Measurements from ENCODE around the gene ABLIM3. TPM values are rescaled to one million over a fixed set of nuclear protein-coding genes. Genes with fewer than 3 reads are reported as not detected.

Gene ABLIM3
- total RNA-seq, 1 donor from 2014 or later: not detected

- no peak for DNase-seq
- H3K27ac Mint-ChIP-seq: no peak overlapping the region
- H3K4me3 Mint-ChIP-seq: no peak overlapping the region
- peaks cover 1% of the 10 kb centered on the region for H3K4me1 Mint-ChIP-seq
- H3K36me3 Mint-ChIP-seq (ENCODE audit: low read depth): no peaks in the 10 kb centered on the region
- intact Hi-C loops (cut with micrococcal nuclease): no loop called here
- no peaks in the 10 kb centered on the region for H3K9me3 Mint-ChIP-seq
- H3K27me3 Mint-ChIP-seq: peaks cover 2% of the 10 kb centered on the region
Observed at GRCh38 chr5:149298842-149299404, 157.6 kb downstream of the ABLIM3 start.

DNA sequence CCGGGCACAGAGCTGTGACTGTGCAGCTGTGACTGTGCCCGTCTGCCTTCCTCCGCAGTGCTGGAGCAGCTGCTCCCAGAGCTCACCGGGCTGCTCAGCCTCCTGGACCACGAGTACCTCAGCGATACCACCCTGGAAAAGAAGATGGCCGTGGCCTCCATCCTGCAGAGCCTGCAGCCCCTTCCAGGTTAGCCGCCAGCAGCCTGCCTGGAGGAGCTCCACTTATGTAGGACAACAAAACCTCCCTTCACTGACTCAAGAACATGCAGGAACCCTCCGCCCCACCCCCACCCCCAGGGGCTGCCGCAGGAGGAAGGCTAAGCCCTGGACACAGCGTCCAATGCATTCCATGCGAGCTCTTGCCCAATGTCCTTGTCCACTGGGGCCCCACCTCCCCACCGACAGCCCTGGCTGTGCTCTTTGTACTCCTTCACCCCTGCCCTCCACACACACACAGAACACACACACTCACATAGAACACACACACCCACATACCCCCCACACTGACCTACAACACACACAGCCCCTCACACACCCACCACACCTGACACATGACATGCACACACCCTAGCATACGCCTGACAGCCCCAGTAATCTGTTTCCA, 158.3 kb downstream of the ABLIM3 start:
- no peak for DNase-seq
- Mint-ChIP-seq H3K36me3 (ENCODE audit: low read depth) (no peaks in the 10 kb centered on the region), H3K4me3 (no peak overlapping the region), H3K4me1 (peaks cover 1% of the 10 kb centered on the region), H3K27ac (no peak overlapping the region), H3K9me3 (no peaks in the 10 kb centered on the region), H3K27me3 (peaks cover 2% of the 10 kb centered on the region)
- intact Hi-C loops (cut with micrococcal nuclease): no loop called here

DNA sequence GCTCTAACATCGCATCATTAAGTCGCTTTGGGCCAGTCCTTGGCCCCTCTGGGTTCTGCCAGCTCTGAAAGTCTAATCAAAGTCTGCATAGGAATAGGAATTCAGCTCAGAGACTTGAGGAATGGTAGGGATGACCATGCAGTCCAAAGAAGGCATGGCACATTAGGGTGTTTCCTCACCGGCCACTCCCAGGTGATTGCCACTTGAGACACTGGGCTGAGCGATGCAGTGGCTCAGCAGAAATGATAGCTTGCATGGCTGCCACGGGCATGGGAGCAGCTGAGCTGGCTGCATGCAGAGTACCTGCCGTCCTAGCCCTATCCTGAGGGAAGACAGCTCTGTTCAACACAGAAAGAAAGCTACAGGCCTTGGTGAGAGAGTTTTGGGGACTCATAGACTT, 159.1 kb downstream of the ABLIM3 start:
- Mint-ChIP-seq H3K27ac (no peak overlapping the region), H3K4me3 (no peak overlapping the region), H3K9me3 (no peaks in the 10 kb centered on the region), H3K36me3 (ENCODE audit: low read depth) (no peaks in the 10 kb centered on the region), H3K4me1 (peaks cover 1% of the 10 kb centered on the region), H3K27me3 (no peaks in the 10 kb centered on the region)
- no peak for DNase-seq
- intact Hi-C loops (cut with micrococcal nuclease): no loop called here

DNA sequence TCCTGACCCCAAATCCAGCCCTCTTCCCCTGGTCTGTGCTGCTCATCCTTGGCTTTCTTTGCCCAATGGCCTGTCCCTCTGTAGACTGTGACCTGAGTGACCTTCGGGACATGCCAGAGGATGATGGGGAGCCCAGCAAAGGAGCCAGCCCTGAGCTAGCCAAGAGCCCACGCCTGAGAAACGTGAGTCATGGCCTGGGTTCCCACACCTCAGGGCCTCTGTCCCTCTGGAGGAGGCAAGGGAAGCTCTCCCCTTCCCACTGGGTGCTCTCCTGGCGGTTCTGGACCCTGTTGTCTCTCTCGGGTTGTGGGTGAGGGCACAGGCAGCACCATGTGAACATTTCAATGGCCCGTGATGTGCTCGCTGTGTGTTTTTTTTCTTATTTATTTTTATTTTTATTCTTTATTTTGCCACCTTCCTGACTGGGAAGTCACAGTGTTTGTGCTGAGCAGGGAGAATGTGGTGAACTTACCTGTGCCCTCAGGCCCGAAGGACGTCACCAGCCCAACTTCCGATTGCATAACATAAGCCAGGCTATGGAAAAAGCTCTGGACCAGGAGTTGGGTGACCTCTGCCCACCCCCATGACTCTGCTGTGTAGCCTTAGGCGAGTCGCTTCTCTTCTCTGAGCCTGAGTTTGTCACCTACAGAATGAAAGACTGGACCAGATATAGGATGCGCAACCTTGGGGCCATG, 159.9 kb downstream of the ABLIM3 start:
- Mint-ChIP-seq H3K9me3 (no peaks in the 10 kb centered on the region), H3K4me1 (peaks cover 1% of the 10 kb centered on the region), H3K27me3 (no peaks in the 10 kb centered on the region), H3K27ac (no peak overlapping the region), H3K36me3 (ENCODE audit: low read depth) (no peaks in the 10 kb centered on the region), H3K4me3 (no peak overlapping the region)
- intact Hi-C loops (cut with micrococcal nuclease): no loop called here
- no peak for DNase-seq

DNA sequence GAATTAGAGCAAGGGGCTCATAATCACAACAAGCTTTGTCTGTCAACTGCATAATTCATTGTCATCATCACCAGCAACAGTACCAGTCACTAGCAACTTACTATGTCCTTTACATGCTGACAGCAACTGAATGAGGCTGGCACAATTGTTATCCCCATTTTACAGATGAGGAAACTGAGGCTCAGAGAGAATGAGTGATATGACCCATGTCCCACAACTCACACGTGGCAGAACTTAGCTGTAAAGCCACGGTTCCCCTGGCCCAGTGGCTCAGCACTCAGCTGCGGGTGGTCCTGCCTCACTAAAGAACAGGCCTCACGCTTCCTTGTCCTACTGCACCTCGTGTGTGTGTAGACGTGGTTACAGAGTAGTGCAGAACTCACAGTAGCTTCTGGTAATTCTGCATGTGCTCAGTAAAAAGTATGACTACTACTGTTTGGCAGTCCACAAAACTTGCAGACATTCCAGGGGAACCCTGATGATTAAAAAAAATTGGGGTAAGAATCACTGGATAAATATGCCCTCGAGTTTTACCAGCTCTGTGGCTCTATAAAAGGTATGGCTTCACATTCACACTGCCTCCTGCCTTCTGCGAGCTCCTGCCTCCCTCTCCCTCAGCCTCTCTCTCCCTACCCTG, 160.6 kb downstream of the ABLIM3 start:
- peaks cover 1% of the 10 kb centered on the region for H3K4me1 Mint-ChIP-seq
- no peak overlapping the region for H3K4me3 Mint-ChIP-seq
- intact Hi-C loops (cut with micrococcal nuclease): no loop called here
- no peak overlapping the region for H3K27ac Mint-ChIP-seq
- DNase-seq: no peak
- no peaks in the 10 kb centered on the region for H3K36me3 Mint-ChIP-seq (ENCODE audit: low read depth)
- H3K9me3 Mint-ChIP-seq: no peaks in the 10 kb centered on the region
- no peaks in the 10 kb centered on the region for H3K27me3 Mint-ChIP-seq

DNA sequence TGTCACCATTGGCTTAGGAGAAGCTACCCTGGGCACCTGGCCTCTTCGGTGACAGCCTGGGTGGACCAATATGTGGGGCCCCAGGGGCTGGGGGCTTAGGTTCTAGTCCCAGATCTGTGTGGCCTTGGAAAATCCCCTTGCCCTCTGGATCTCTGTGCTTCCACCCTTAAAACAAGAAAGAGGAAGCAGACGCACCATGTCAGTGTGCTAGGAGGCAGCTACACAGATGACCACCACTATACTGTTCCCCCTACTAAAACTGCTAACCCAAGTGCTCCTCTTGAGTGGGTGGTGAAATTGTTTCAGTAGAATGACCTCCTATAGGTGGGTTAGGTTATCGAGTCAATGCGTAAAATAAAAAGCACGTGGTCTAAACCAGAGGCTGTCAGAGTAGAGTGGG, 161.3 kb downstream of the ABLIM3 start:
- H3K4me3 Mint-ChIP-seq: no peak overlapping the region
- no peaks in the 10 kb centered on the region for H3K9me3 Mint-ChIP-seq
- no peak for DNase-seq
- H3K36me3 Mint-ChIP-seq (ENCODE audit: low read depth): no peaks in the 10 kb centered on the region
- intact Hi-C loops (cut with micrococcal nuclease): no loop called here
- no peaks in the 10 kb centered on the region for H3K27me3 Mint-ChIP-seq
- H3K4me1 Mint-ChIP-seq: peaks cover 1% of the 10 kb centered on the region
- no peak overlapping the region for H3K27ac Mint-ChIP-seq

GRCh38 chr5:149303210-149303609, 161.9 kb downstream of the ABLIM3 start:
- H3K9me3 Mint-ChIP-seq: no peaks in the 10 kb centered on the region
- H3K27ac Mint-ChIP-seq: no peak overlapping the region
- no peaks in the 10 kb centered on the region for H3K27me3 Mint-ChIP-seq
- no peak overlapping the region for H3K4me3 Mint-ChIP-seq
- no peak for DNase-seq
- intact Hi-C loops (cut with micrococcal nuclease): no loop called here
- no peaks in the 10 kb centered on the region for H3K36me3 Mint-ChIP-seq (ENCODE audit: low read depth)
- peaks cover 1% of the 10 kb centered on the region for H3K4me1 Mint-ChIP-seq

- no peaks in the 10 kb centered on the region for H3K9me3 Mint-ChIP-seq
- no peak overlapping the region for H3K4me3 Mint-ChIP-seq
- H3K27ac Mint-ChIP-seq: no peak overlapping the region
- no peak for DNase-seq
- no peaks in the 10 kb centered on the region for H3K27me3 Mint-ChIP-seq
- intact Hi-C loops (cut with micrococcal nuclease): no loop called here
- H3K36me3 Mint-ChIP-seq (ENCODE audit: low read depth): no peaks in the 10 kb centered on the region
- no peaks in the 10 kb centered on the region for H3K4me1 Mint-ChIP-seq
Observed at GRCh38 chr5:149304195-149305078, 163.1 kb downstream of the ABLIM3 start.

GRCh38 chr5:149309354-149309753, 168.1 kb downstream of the ABLIM3 start:
- no peak overlapping the region for H3K4me3 Mint-ChIP-seq
- no peaks in the 10 kb centered on the region for H3K9me3 Mint-ChIP-seq
- H3K4me1 Mint-ChIP-seq: no peaks in the 10 kb centered on the region
- H3K27me3 Mint-ChIP-seq: peaks cover 2% of the 10 kb centered on the region
- no peaks in the 10 kb centered on the region for H3K36me3 Mint-ChIP-seq (ENCODE audit: low read depth)
- H3K27ac Mint-ChIP-seq: no peak overlapping the region
- no peak for DNase-seq
- intact Hi-C loops (cut with micrococcal nuclease): no loop called here

Other genes with a start within 250 kb of the ABLIM3 start
- gene SH3TC2, start 78.4 kb upstream of the ABLIM3 start, total RNA-seq: not detected in 2 replicates
- gene AFAP1L1, start 130.4 kb downstream of the ABLIM3 start, total RNA-seq: not detected in 2 replicates
- gene GRPEL2, start 204.0 kb downstream of the ABLIM3 start, total RNA-seq: 30.6 and 30.7 TPM in 2 replicates
- 19.8 and 21.2 TPM in 2 replicates for gene PCYOX1L, start 216.6 kb downstream of the ABLIM3 start, total RNA-seq
- gene IL17B, start 237.8 kb downstream of the ABLIM3 start, total RNA-seq: not detected in 2 replicates

Data from activated CD4-positive, alpha-beta T cell treated with anti-CD3 and anti-CD28 coated beads, Interleukin-2, amount 10 ng/mL, durations not matched to agents 24 days and 14 days (primary cell).